IPS-15b (cell line): Measurements from ENCODE around the gene WDTC1.
A peak's percentile ranks its signal among the peaks of the same experiment; 100 is the strongest.
"Not testable (repeated sequence)": the region's sequence is repeated elsewhere in the genome, so short reads cannot be mapped to it uniquely, and the experiment has no call there.

Experiments
- H3K27me3 ChIP-seq: one replicate; pipeline ENCODE4 v1.6.1; 2013; ENCODE audit warnings: low read length; ENCODE audit not compliant: control insufficient read depth, insufficient read depth
- H3K36me3 ChIP-seq: one replicate; pipeline ENCODE4 v1.6.1; 2013; ENCODE audit warnings: low read length; ENCODE audit not compliant: control insufficient read depth, insufficient read depth
- H3K4me1 ChIP-seq: one replicate; pipeline ENCODE4 v1.6.1; 2013; ENCODE audit warnings: mild to moderate bottlenecking, low read length; ENCODE audit not compliant: control insufficient read depth, insufficient read depth
- H3K4me3 ChIP-seq: one replicate; pipeline ENCODE4 v1.5.1; 2013; ENCODE audit warnings: low read depth, low read length
- H3K9ac ChIP-seq: one replicate; pipeline ENCODE4 v1.6.1; 2013; ENCODE audit warnings: low read depth, mild to moderate bottlenecking, low read length
- H3K9me3 ChIP-seq: one replicate; pipeline ENCODE4 v1.6.1; 2013; ENCODE audit warnings: mild to moderate bottlenecking, low read length; ENCODE audit not compliant: control insufficient read depth, insufficient read depth

The WDTC1 gene, protein sequence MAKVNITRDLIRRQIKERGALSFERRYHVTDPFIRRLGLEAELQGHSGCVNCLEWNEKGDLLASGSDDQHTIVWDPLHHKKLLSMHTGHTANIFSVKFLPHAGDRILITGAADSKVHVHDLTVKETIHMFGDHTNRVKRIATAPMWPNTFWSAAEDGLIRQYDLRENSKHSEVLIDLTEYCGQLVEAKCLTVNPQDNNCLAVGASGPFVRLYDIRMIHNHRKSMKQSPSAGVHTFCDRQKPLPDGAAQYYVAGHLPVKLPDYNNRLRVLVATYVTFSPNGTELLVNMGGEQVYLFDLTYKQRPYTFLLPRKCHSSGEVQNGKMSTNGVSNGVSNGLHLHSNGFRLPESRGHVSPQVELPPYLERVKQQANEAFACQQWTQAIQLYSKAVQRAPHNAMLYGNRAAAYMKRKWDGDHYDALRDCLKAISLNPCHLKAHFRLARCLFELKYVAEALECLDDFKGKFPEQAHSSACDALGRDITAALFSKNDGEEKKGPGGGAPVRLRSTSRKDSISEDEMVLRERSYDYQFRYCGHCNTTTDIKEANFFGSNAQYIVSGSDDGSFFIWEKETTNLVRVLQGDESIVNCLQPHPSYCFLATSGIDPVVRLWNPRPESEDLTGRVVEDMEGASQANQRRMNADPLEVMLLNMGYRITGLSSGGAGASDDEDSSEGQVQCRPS

DNA sequence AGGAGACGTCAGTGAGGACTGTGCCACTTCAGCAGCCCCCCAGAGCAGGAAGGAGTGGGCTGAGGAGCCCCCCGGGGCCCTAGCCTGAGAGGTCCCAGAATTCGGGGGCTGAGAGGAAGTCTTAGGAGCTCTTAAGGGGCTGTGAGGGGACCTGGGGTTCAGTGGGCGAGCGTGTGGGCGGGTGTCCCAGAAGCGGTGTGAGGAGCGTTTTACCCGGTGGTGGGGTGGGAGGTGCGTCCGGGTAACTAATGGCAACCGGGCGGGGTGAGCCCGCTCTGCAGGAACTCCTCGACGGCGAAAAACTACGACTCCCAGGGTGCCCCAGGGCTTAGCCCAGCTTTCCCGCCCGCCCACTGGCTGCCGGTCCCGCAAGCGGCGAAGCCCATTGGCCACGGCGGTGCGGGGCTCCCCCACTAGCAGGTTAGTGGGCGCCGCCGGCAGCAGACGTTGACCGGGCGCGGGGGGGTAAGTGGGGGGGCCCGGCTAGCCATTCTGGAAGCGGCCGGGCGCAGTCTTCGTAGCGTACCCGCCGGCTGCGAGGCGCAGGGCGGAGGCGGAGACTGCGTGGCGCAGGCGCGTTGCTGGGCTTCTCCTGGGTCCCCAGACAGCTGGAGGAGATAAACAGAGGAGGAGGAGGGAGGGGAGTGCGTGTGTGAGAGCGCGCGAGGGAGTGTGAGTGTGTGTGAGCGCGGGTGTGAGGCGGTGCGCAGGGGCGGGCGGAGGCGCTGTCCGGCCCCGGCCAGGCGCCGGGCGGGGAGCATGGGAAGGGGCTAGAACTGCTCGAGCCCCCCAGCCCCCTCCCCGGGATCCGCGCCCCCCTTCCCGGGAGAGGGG lies at the start of gene WDTC1:
Gene WDTC1, plus strand, starts transcription at position 584 of the 834 bp plus-strand sequence. CDS start 26,423 bp downstream, outside the sequence.
- peaks cover 3% of the 10 kb centered on the region for H3K4me1 ChIP-seq
- H3K27me3 ChIP-seq, result no peaks in the 10 kb centered on the region
- H3K4me3 ChIP-seq, result peak within 1 kb of the TSS; percentile 75
- no peaks in the 10 kb centered on the region for H3K9me3 ChIP-seq
- H3K36me3 ChIP-seq, result no peaks in the 10 kb centered on the region
- H3K9ac ChIP-seq, result peak within 1 kb of the TSS; percentile 37

DNA sequence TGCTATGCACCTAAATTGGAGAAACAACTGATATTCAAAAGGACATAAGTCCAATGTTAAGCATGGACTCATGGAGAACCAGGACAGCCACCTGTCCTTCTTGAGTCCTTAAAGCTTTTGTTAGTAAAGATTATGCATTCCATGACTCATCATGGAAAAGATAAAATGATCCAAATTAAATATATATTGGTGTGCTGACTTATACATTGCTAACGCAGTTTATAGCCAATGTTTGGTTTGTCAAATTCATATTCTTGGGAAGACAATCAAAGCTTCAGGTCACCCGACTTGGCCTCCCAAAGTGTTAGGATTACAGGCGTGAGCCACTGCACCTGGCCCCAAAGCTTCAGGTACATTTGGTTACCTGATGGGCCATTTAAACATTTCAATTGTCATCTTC lies 49.8 kb upstream of the WDTC1 start:
- not testable (repeated sequence) for H3K9ac ChIP-seq, H3K9me3 ChIP-seq

DNA sequence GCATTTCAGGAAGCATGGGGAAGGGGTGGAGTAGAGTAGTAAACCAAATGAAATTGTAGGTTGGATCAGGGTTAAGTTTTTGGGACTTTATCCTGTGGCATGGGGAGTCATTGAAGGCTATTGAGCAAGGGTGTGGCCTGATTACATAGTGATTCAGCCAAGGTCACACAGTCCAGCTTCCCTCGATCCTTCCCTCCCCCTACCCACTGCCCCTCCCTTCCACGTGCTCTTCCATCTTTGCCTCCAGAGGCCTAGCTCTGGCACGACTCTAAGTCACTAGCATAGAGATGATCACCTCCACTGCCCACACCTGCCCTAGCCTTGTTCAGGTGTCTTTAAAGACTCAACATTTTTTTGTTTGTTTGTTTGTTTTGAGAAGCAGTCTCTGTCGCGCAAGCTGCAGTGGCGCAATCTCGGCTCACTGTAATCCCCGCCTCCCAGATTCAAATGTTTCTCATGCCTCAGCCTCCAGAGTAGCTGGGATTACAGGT lies 42.3 kb upstream of the WDTC1 start:
- H3K9ac ChIP-seq, result no peak overlapping the region
- no peak overlapping the region for H3K4me3 ChIP-seq
- H3K4me1 ChIP-seq, result no peaks in the 10 kb centered on the region
- H3K9me3 ChIP-seq, result no peaks in the 10 kb centered on the region
- no peaks in the 10 kb centered on the region for H3K27me3 ChIP-seq
- no peaks in the 10 kb centered on the region for H3K36me3 ChIP-seq

More for the DNA sequence above, 49.8 kb upstream of the WDTC1 start:
- H3K27me3 ChIP-seq, H3K36me3 ChIP-seq, H3K4me1 ChIP-seq, H3K4me3 ChIP-seq: not testable (repeated sequence)

DNA sequence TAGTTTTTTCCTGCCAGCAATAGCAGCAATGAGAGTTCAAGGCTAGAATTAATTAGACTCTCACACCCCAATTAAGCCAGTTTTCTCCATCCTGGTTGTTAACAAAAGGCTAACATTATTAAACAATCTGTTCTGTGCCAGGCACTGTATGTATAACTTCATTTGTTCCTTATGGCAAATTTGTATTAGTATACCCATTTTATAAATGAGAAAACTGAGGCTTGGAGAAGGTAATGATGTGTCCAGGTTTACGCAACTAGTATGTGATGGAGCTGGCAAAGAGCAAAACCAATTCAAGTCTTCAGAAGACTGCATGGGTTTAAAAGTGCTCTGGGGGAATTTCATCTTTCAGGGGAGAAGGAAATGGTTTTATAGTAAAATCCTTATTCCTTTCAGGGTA lies 41.2 kb upstream of the WDTC1 start:
- Histone ChIP-seq H3K4me3 (no peak overlapping the region), H3K36me3 (no peaks in the 10 kb centered on the region), H3K9ac (no peak overlapping the region), H3K4me1 (no peaks in the 10 kb centered on the region), H3K27me3 (no peaks in the 10 kb centered on the region), H3K9me3 (no peaks in the 10 kb centered on the region)

DNA sequence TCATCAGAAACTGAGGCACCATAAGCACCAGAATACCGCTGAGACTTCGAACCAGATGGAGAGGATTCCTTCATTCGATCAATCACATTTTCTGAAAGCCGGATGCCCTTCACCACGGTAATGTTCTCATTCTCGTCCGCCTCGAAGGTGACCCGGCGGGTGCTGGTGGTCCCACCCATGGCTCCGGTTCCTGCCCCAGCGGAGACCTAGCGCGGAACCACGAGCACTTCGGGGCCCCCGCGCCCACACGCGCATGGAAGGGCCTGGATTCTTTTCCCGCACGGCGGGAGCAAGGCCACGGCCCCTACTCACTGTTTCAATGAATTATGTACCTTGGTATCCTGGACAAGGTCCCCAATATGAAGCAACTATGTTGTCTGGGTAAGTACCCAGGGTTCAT lies 33.1 kb upstream of the WDTC1 start:
- no peaks in the 10 kb centered on the region for H3K9me3 ChIP-seq
- no peaks in the 10 kb centered on the region for H3K36me3 ChIP-seq
- no peak overlapping the region for H3K4me3 ChIP-seq
- no peaks in the 10 kb centered on the region for H3K4me1 ChIP-seq
- no peak overlapping the region for H3K9ac ChIP-seq
- H3K27me3 ChIP-seq, result no peaks in the 10 kb centered on the region

DNA sequence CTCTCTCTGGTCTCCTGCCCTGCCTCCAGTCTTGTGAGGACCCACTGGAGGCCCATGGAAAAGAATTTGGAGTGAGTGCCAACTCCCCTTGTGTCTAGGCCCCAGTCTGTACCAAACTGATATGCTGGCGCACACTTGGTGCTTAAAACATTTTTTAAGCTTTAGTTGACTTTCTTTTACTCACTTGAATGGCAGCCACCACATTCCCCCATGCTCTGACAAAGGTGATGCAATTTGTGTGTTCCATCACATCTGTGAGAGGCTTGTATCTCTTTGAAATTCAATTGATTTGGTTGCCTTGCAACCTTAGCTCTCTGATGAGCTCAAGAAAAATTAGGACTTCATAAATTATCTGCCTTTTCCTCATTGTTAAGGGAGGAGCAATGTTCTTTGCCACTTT lies 30.5 kb upstream of the WDTC1 start:
- Histone ChIP-seq H3K4me1 (no peaks in the 10 kb centered on the region), H3K4me3 (no peak overlapping the region), H3K36me3 (no peaks in the 10 kb centered on the region), H3K9ac (no peak overlapping the region), H3K9me3 (no peaks in the 10 kb centered on the region), H3K27me3 (no peaks in the 10 kb centered on the region)

DNA sequence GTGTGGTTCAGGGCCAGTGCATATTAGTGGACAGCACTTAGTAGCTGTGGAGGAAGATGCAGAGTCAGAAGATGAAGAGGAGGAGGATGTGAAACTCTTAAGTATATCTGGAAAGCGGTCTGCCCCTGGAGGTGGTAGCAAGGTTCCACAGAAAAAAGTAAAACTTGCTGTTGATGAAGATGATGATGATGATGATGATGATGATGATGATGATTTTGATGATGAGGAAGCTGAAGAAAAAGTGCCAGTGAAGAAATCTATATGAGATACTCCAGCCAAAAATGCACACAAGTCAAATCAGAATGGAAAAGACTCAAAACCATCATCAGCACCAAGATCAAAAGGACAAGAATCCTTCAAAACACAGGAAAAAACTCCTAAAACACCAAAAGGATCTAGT lies 27.2 kb upstream of the WDTC1 start:
- not testable (repeated sequence) for H3K4me3 ChIP-seq, H3K36me3 ChIP-seq, H3K27me3 ChIP-seq, H3K9me3 ChIP-seq, H3K4me1 ChIP-seq, H3K9ac ChIP-seq

DNA sequence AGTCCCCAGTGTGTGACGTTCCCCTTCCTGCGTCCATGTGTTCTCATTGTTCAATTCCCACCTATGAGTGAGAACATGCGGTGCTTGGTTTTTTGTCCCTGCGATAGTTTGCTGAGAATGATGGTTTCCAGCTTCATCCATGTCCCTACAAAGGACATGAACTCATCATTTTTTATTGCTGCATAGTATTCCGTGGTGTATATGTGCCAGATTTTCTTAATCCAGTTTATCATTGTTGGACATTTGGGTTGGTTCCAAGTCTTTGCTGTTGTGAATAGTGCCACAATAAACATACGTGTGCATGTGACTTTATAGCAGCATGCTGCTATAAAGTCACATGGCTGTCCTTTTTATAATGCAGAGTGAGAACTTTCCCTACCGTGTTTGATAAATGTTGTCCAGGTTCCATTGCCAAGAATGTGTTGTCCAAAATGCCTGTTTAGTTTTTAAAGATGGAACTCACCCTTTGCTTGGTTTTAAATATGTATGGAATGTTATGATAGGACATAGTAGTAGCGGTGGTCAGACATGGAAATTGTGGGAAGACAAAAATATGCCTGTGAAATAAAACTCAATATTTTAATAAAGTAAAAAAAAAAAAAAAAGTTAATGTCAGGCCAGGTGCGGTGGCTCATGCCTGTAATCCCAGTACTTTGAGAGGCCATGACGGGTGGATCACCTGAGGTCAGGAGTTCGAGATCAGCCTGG lies 26.1 kb upstream of the WDTC1 start:
- H3K27me3 ChIP-seq, H3K4me3 ChIP-seq, H3K36me3 ChIP-seq, H3K4me1 ChIP-seq, H3K9me3 ChIP-seq, H3K9ac ChIP-seq: not testable (repeated sequence)

DNA sequence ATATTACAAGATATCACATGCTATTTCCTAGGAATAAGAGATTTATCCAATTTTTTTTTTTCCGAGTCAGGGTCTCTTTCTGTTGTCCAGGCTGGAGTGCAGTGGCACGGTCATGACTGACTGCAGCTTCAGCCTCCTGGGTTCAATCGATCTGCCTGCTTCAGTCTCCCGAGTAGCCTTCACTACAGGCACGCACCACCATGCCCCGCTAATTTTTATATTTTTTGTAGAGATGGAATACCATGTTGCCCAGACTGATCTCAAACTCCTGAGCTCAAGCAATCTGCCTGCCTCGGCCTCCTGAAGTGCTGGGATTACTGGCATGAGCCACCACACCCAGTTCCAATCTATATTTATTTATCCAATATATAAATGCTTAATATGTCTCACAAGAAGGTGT lies 18.0 kb upstream of the WDTC1 start:
- H3K4me3 ChIP-seq, result no peak overlapping the region

DNA sequence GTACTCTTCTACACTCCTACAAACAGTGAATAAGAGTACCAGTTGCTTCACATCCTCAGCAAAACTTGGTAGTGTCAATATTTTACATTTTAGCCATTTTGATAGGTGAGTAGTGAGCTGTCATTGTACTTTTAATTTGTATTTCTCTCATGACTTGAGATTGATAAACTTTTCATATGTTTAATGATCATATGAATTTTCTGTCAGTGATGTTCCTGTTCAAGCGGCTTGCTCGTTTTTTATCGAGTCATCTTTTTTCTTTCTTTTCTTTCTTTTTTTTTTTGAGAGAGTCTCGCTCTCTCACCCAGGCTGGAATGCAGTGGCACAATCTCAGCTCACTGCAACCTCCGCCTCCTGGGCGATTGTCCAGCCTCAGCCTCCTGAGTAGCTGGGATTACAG lies 17.0 kb upstream of the WDTC1 start:
- no peaks in the 10 kb centered on the region for H3K9me3 ChIP-seq
- no peak overlapping the region for H3K9ac ChIP-seq
- H3K4me3 ChIP-seq, result no peak overlapping the region
- H3K27me3 ChIP-seq, result no peaks in the 10 kb centered on the region
- H3K4me1 ChIP-seq, result no peaks in the 10 kb centered on the region
- H3K36me3 ChIP-seq, result no peaks in the 10 kb centered on the region

More for the DNA sequence above, 18.0 kb upstream of the WDTC1 start:
- H3K27me3 ChIP-seq, result no peaks in the 10 kb centered on the region
- H3K9ac ChIP-seq, result no peak overlapping the region
- no peaks in the 10 kb centered on the region for H3K4me1 ChIP-seq
- no peaks in the 10 kb centered on the region for H3K9me3 ChIP-seq
- no peaks in the 10 kb centered on the region for H3K36me3 ChIP-seq

DNA sequence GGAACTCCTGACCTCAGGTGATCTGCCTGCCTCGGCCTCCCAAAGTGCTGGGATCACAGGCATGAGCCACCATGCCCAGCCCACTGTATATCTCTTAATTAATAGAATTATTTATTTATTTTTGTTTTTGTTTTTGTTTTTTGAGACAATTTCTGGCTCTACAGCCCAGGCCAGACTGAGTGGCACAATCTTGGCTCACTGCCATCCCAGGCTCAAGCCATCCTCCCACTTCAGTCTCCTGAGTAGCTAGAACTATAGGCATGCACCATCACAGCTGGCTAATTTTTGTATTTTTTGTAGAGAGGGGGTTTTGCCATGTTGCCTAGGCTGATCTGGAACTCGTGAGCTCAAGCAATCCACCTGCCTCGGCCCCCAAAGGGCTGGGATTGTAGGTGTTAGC lies 15.7 kb upstream of the WDTC1 start:
- H3K4me1 ChIP-seq, result no peaks in the 10 kb centered on the region
- H3K4me3 ChIP-seq, result no peak overlapping the region
- no peaks in the 10 kb centered on the region for H3K9me3 ChIP-seq
- H3K27me3 ChIP-seq, result no peaks in the 10 kb centered on the region
- no peak overlapping the region for H3K9ac ChIP-seq
- H3K36me3 ChIP-seq, result no peaks in the 10 kb centered on the region
